Lung (tissue), 12 donors: ENCODE measurements around the gene CFAP126. TPM values are rescaled to one million over a fixed set of nuclear protein-coding genes. Genes with fewer than 3 reads are reported as not detected.
"Not testable (repeated sequence)": the region's sequence is repeated elsewhere in the genome, so short reads cannot be mapped to it uniquely, and the experiment has no call there.

Experiments used
- ATAC-seq: fragments of 200-7000 bp; cut with Tn5 transposase; one replicate; pipeline ENCODE4 v1.9.1; 2020; ENCODE audit warnings: moderate number of reproducible peaks; ENCODE audit not compliant: insufficient read depth, low FRiP score
- DNase-seq, 3 donors: peaks; one replicate each; pipeline ENCODE4 v3.0.0-alpha.2; 2013 to 2017
- H3K27ac ChIP-seq, 2 donors: one replicate each; pipeline ENCODE4 v1.5.1; 2013; ENCODE audit warnings: mild to moderate bottlenecking in 2 of 2, moderate library complexity in 2 of 2, control low read depth in 1 of 2, inconsistent platforms in 1 of 2, low read depth in 1 of 2, low read length in 1 of 2
- H3K27me3 ChIP-seq, 3 donors: one replicate each; pipeline ENCODE4 v1.5.1; 2013; ENCODE audit warnings: low read length in 2 of 3; ENCODE audit not compliant: control insufficient read depth in 3 of 3, insufficient read depth in 3 of 3
- H3K36me3 ChIP-seq, 4 donors: one replicate each; pipeline ENCODE4 v1.5.1; 2013; ENCODE audit warnings: low read length in 4 of 4, mild to moderate bottlenecking in 1 of 4, moderate library complexity in 1 of 4; ENCODE audit not compliant: control insufficient read depth in 4 of 4, insufficient read depth in 4 of 4
- H3K4me1 ChIP-seq, 5 donors: one replicate each; pipeline ENCODE4 v1.5.1; 2013; ENCODE audit warnings: low read length in 5 of 5, mild to moderate bottlenecking in 2 of 5, moderate library complexity in 1 of 5; ENCODE audit not compliant: control insufficient read depth in 5 of 5, insufficient read depth in 5 of 5
- H3K4me3 ChIP-seq: one replicate; pipeline ENCODE4 v1.5.1; 2013; ENCODE audit warnings: mild to moderate bottlenecking, control low read depth, moderate library complexity
- H3K9ac ChIP-seq, 2 donors: one replicate each; pipeline ENCODE4 v1.5.1; 2013; ENCODE audit warnings: low read length in 2 of 2, control low read depth in 1 of 2; ENCODE audit not compliant: insufficient read depth in 1 of 2
- H3K9me3 ChIP-seq, 4 donors: one replicate each; pipeline ENCODE4 v1.5.1; 2013; ENCODE audit warnings: low read length in 3 of 4, mild to moderate bottlenecking in 1 of 4, moderate library complexity in 1 of 4; ENCODE audit not compliant: control insufficient read depth in 4 of 4, insufficient read depth in 3 of 4
- CTCF ChIP-seq: IDR thresholded peaks from 2 replicates; pipeline ENCODE4 v1.5.1; 2012; ENCODE audit warnings: mild to moderate bottlenecking; ENCODE audit errors: control extremely low read depth, extremely low read depth
- WGBS, 2 donors: extraction: QIAGEN DNeasy Blood & Tissue Kit; methylation state at CpG; one replicate each; pipeline ENCODE4 v1.1.7; 2013; 5-methylcytosine and 5-hydroxymethylcytosine counted together
- polyA plus RNA-seq, 2 donors: library from polyadenylated mRNA; stranded (reverse); fragments of 200-250 nt; gene quantifications; one replicate each; pipeline ENCODE4 v1.2.1, GENCODE V29; 2013
- total RNA-seq, 2 donors: library from RNA; depleted of rRNA in 1 of 2; stranded (reverse); fragments of >200 nt in 1 of 2; gene quantifications; one replicate each; pipeline ENCODE4 v1.2.1, GENCODE V29; 2014 to 2021
- donor health status: control.
- donor health status: control.
- donor health status: Bipolar disorder and iron deficiency.
- donor health status: healthy.
- donor health status: DM: yes; HTN: yes; CAD: no.

CFAP126 gene
- total and polyA plus RNA-seq, 4 donors, result 6.5 to 25.1 (median 22.5) TPM

- ATAC-seq, result no peak
- DNase-seq, result no peak
- 96 to 98% methylated on average over 3 of the region's 3 CpGs for WGBS, 2 donors
These were observed 34.8 kb upstream of the CFAP126 start for GRCh38 chr1:161402446-161402845.

GRCh38 chr1:161399257-161399998, 31.8 kb upstream of the CFAP126 start:
- no peaks in the 10 kb centered on the region for H3K36me3 ChIP-seq
- no peaks in the 10 kb centered on the region for H3K27me3 ChIP-seq
- peak overlapping the region; percentile 97 to 99 for H3K27ac ChIP-seq
- H3K9ac ChIP-seq, result peak overlapping the region; percentile 93 to 99
- peak overlapping the region; percentile 71 for H3K4me3 ChIP-seq
- no peak for TF ChIP-seq CTCF
- peak; percentile 83 for ATAC-seq
- H3K4me1 ChIP-seq, result peaks cover 0 to 7% (median 0%) of the 10 kb centered on the region in 5 donors
- WGBS, 2 donors, result 0% methylated on average over 53 of the region's 53 CpGs
- H3K9me3 ChIP-seq, result peaks cover 0 to 2% (median 0%) of the 10 kb centered on the region in 4 donors
- DNase-seq, result peak; percentile 92 to 97 (median 95)

More at GRCh38 chr1:161402446-161402845, 34.8 kb upstream of the CFAP126 start:
- Histone ChIP-seq H3K4me3 (no peak overlapping the region), H3K27ac (no peak overlapping the region), H3K4me1 (peaks cover 0 to 7% (median 0%) of the 10 kb centered on the region in 5 donors), H3K9me3 (peaks cover 0 to 2% (median 0%) of the 10 kb centered on the region in 4 donors), H3K27me3 (no peaks in the 10 kb centered on the region), H3K9ac (no peak overlapping the region), H3K36me3 (no peaks in the 10 kb centered on the region)
- no peak for TF ChIP-seq CTCF

GRCh38 chr1:161398900-161399256, 31.2 kb upstream of the CFAP126 start:
- no peak for TF ChIP-seq CTCF
- 7 to 12% methylated on average over 17 of the region's 17 CpGs for WGBS, 2 donors
- ATAC-seq (no peak), DNase-seq (no peak)
- no peaks in the 10 kb centered on the region for H3K36me3 ChIP-seq
- peak overlapping the region; percentile 93 to 99 for H3K9ac ChIP-seq
- H3K27me3 ChIP-seq, result no peaks in the 10 kb centered on the region
- H3K27ac ChIP-seq, result peak overlapping the region; percentile 97 to 99
- H3K4me3 ChIP-seq, result peak overlapping the region; percentile 71
- peaks cover 0 to 2% (median 0%) of the 10 kb centered on the region in 4 donors for H3K9me3 ChIP-seq
- H3K4me1 ChIP-seq, result peaks cover 0 to 7% (median 0%) of the 10 kb centered on the region in 5 donors

- H3K4me1 ChIP-seq, H3K9ac ChIP-seq, H3K36me3 ChIP-seq, H3K4me3 ChIP-seq, ATAC-seq, H3K9me3 ChIP-seq, DNase-seq, H3K27ac ChIP-seq, H3K27me3 ChIP-seq: not testable (repeated sequence)
- 95 to 98% methylated on average over 8 of the region's 8 CpGs for WGBS, 2 donors
These were observed 29.4 kb upstream of the CFAP126 start for GRCh38 chr1:161397038-161397437.
